Stimulated activated CD8-positive, alpha-beta memory T cell treated with anti-CD3 and anti-CD28 coated beads, Interleukin-12 subunit alpha, Interleukin-12 subunit beta, amount 100 ng/mL, for 1 hour (primary cell): ENCODE measurements around the gene RBM20.

ENCODE experiments used
- DNase-seq: peaks from one replicate; pipeline ENCODE4 v3.0.0-alpha.2; 2020; ENCODE audit warnings: low read depth

Gene RBM20

DNA sequence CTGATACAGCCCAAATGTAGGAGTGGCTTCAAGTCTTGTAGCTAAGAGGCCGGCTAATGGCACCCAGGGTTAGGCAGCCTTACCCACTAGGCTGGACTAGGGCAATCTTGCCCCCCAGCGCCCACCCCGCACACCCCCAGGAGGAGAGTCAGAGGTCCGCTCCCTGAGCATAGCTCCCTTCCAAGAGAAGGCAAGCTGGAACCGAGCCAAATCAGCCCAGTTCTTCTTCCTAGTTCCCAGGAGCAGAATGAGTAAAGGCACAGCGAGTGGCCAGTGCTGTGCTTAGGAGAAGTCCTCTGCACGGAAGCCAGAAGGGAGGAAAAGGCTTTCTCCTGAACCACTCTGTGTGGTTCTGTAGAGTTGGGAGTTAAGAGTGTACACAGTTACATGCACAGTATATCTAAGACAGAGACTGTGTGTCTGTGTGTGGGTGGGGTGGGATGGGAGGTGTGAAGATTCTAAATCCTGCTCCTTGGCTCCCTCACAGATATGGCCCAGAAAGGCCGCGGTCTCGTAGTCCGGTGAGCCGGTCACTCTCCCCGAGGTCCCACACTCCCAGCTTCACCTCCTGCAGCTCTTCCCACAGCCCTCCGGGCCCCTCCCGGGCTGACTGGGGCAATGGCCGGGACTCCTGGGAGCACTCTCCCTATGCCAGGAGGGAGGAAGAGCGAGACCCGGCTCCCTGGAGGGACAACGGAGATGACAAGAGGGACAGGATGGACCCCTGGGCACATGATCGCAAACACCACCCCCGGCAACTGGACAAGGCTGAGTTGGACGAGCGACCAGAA, 167.8 kb downstream of the RBM20 start:
- DNase-seq = no peak

DNA sequence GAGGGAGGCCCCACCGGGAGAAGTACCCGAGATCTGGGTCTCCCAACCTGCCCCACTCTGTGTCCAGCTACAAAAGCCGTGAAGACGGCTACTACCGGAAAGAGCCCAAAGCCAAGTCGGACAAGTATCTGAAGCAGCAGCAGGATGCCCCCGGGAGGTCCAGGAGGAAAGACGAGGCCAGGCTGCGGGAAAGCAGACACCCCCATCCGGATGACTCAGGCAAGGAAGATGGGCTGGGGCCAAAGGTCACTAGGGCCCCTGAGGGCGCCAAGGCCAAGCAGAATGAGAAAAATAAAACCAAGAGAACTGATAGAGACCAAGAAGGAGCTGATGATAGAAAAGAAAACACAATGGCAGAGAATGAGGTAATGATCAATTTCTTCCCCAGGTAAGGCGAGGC, 168.4 kb downstream of the RBM20 start:
- DNase-seq = no peak

DNA sequence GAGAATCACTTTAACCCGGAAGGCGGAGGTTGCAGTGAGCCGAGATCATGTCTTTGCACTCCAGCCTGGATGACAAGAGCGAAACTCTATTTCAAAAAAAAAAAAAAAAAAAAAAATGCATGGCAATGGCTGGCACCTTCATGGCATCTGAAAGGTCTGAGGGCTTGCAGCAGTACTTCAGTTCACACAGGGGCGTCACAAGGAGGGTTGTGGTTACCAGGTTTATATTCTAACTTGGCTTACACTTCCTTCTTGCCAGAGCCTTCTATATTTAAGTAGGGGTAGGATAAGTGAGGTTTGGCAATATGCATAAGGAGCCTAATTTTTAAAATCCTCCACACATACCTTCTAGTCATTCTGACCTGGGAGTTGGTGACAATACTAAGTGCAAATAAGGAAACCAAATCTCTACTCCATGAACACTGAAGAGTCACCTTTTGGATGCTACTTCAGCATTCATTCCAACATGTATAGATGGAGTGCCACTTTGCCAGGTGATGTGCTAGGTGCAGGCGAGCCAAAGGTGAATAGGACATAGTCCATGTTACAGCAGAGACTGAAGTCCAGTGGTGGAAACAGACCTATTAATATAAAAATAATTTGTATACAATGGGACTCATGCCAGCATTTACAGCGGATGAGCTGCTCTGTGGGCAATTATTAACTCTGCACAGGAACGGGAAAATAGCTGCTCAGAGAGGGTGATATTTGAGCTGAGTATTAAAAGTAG, 169.8 kb downstream of the RBM20 start:
- no peak for DNase-seq

DNA sequence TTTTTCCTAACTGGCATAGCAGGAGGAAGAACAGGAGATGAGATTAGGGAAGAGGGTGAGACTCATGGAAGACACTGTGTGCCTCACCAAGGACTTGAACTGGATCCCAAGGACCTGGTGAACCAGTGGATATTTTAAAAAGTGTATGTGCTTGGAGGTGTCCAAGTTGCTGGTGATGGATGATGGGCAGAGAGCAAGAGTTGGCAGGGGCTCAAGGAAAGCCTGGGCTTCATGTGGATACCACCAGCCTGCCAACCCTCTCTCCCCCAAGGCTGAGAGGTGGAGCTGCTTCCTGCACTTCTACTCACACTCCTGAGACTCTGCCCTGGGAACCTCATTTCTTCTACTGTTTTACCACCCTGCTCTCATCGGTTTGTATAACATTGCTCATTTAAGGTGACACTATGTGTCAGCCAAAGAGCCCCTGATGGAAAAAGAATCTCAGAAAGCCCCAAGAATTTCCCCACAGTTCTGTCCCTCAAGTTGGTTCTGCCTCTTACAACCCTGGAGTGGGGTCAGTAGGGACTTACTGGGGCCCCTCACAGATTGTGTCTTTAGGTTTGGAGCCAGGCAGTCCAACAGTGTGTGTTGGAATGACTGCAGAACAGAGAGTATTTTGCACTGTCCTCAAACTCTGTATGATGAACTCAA, 171.3 kb downstream of the RBM20 start:
- no peak for DNase-seq

DNA sequence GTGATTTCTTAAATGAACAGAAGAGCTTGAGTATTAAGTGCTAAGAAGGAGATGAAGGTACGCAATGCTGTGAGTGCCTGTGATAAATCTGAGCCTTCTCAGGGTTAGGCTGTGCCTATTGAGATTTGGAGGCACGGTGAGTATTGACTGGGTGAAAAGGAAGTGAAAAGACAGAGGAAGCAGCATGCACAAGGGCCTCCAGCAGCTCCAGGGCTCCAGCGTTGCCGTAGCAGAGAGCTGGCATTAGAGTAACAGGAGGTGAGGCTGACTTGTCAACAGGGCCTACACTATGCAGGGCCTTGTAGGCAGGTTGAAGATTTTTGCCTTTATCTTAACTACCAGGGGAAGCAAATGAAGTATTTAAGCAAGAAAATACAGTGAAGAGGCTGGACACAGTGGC, 173.5 kb downstream of the RBM20 start:
- no peak for DNase-seq

DNA sequence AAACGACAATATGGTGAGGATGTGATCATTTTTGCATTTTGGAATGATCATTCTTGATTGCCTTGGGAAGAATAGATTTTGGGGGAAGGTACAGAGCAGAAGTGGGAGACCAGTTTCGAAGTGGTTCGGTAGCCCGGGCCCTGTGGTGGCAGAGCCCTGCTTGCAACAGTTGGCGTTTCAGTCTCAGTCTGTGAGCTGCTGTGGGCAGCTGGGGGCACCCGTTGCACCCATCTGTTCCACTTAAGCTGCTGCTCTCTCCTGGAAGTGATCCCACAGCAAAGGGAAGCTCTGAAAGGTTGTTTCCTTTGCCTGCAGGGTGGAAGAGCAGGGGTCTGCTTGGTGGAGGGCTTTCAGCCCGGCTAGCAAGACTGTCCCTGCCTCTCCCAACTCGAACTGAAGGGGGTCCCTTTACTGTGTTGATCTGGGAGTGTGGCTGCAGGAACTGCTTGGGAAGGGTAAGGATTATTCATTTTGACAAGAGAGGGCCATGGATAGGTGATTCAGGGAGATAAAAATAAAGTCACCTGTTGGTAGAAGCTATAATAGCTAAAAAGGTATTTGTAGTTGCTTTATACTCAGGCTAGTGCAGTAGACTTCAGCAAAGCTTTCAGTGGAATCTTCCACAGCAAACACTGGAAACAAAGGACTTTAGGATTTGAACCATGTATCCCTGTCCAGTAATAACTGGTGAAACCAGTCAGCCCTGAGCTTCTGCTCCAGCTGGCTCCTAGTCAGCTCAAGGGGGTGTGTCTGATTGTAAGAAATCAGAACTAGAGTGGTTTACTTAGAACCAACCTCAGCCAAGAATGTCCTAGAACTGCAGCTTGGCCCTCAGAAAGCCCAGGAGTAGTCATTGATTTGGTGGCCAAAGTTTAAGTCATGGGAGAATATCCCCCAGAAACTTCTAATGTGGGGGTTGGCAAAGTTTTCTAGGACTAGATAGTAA, 174.4 kb downstream of the RBM20 start:
- DNase-seq = no peak

DNA sequence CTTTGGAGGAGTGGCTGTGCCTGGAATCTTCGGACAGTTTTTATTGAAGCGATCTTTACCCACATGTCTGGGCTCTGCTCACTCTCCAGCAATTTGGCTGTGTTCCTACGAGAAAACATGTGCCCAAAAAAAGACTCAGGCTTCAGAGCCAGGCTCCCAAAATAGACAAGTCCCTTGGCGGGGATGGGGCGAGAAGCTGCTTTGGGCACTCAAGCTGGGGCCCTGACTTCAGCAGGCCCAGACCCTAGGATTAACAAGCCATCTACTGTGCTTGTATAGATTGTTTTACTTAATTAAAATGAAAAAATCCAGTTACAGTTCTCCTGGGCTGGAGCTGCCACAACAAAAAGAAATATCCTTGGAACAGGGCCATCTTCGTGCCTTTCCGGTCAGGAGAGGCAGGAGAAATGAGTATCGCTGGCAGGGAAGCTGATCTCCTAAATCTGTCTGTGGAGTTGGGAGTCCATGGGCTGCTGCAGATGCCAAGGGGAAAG, 176.2 kb downstream of the RBM20 start:
- no peak for DNase-seq

DNA sequence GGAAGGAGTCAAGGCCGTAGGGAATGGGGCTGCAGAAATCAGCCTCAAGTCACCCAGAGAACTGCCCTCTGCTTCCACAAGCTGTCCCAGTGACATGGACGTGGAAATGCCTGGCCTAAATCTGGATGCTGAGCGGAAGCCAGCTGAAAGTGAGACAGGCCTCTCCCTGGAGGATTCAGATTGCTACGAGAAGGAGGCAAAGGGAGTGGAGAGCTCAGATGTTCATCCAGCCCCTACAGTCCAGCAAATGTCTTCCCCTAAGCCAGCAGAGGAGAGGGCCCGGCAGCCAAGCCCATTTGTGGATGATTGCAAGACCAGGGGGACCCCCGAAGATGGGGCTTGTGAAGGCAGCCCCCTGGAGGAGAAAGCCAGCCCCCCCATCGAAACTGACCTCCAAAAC, 177.4 kb downstream of the RBM20 start:
- DNase-seq = no peak

DNA sequence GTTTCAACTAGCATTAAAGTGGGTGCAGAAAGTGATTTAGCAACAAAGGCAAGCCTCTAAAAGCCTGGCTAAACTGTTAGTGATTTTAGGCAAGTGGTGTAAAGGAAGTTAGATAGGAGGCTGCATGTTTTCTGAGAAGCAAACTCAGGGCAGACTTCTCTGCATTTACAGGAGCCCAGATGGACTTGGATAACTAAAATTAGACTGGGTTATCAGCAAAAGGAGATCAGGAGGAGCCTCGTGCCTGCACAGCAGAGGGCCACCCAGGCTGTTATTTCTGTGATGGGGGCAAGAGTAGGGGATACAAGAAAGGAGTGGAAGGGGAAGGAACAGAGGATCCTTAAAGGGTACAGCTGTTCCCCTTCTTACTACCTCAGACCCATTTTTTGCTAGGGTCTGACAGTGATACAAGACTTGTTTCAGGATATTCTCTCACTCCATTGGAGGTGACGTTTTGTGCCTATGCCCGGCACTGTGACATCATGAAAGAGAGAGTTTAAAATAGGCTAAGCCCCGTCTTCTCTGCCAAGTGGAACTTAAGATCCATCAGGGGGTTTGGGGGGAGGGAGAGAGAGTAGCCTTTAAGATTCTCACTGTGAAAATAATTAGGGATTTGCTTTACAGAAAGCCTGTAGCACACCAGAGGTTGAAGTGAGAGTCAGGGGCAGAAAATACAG, 178.0 kb downstream of the RBM20 start:
- DNase-seq = no peak

DNA sequence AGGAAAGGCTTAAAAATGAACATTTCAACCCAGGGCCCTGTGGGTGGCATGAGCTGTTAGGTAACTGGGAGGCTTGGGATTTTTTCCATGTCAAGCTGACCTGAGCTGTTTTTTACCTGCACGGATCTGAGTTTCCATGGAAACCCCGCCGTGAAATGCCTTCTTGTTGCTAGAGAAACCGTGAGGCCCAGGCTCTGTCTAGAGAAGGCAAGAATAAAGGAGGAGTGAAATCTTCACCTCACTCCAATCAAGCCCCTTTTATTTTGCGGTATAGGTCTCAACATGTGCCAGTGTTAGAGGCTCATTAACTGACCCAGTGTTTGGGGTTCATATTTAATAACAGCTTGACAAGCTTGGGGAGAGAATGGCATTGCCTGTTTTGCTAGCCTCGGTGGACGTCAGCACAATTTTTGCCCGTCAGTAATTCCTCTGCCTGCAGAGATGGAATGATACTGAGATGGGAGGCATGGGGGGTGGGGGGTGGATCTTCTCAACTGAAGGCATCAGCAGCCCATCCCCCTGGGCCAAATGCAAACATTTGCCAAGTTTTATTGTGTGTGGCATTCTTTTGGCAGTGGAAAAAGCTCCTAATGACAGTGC, 178.7 kb downstream of the RBM20 start:
- no peak for DNase-seq

DNA sequence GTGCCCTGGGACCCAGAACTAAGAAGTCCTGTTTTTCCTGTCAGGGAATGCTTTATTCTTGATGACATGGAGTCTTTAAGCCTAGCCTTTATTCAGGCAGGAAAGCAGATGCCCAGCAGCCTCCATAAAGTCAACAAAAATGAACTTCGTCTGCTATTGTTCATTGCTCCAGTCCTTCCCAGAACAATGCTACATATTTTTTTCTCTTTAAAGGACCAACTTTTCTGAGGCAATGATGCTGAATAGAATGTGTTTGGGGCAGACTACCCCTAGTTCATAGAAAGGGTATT, 180.0 kb downstream of the RBM20 start:
- no peak for DNase-seq

DNA sequence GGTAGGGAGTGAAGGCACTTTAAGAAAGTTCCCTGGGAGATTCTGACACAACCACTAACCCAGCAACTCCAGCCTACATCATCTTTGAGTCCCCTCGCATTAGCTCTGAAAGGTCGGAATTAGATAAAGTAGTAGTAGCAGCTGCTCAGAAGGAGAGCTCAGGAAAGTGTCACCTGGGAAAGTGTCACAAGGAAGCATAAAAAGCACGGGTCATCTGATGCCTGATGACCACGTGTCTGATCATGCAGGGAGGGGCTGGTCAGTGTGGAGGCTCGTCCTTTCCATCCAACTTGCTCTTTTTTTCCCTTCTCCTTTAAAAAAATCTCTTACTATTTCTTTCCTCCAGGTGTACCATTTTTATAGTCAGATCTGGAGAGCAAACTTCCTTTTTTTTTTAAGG, 180.5 kb downstream of the RBM20 start:
- DNase-seq = no peak

DNA sequence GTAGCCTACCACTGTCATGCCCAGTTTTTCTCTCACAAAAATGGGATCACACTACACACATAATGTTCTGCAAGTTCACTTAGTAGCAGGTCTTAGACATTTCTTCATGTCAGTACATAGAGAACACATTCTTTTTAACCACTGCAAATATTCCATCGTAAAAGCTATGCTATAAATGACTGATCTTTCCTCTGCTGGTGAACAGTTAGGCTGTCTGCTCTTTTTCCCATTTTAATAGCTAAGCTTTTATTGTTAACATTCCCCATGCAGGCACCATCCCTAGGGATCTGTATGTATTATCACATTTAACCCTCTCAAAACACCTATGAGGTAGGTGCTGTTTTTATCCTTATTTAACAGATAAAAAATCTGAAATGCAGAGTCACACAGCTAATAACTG, 181.4 kb downstream of the RBM20 start:
- DNase-seq = no peak

DNA sequence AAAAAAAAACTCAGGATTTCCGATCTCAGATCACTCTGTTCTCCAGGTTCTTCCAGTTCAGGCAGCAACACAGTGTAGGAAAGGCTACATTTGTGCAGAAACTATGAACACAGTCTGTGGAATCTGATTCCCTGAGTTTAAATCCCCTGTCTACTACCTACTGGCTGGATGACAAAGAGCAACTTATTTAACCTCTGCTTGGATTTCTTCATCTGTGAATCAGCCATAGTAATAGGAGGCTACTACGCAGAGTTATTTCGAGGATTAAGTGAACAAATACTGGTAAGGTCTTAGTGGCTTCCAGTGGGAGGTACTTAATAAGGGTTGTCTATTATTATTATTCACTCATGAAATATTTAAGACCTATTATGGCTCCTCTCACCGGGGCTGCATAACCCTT, 183.3 kb downstream of the RBM20 start:
- no peak for DNase-seq

DNA sequence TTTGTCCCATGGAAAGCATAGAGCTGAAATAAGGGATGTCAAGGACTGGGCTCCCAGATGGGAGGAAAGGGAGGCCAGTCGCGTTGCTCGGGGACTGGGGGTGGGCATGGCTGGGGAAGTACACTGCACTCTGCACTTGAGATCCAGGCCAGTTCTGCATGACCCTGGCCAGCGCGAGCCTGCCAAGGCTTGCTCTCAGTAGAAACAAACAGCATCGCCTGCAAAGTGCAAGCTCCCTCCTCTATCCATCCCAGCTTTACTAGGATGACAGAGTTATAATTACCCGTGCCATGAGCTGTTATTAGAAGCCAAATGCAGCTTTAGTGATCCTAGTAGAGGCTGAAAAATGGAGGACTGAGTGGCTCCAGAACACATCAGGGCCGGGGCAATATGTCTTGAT, 183.7 kb downstream of the RBM20 start:
- DNase-seq = no peak

DNA sequence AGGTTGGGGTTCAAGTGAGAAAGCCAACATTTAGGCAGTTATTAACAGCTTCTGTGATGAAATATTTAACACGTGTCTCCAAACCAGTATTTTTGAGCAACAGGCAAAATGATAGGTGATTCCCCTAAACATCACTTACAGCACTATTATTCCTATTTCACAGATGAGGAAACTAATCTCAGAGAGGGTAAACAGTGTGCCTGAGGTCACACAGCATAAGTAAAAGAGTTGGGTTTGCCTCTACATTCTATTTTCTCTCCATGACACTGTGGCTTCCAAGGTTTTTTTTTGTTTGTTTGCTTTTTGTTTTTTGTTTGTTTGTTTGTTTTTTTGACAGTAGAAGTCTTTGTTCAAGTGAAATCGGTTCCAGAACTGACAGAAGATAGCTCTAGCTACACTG, 184.4 kb downstream of the RBM20 start:
- DNase-seq = no peak

DNA sequence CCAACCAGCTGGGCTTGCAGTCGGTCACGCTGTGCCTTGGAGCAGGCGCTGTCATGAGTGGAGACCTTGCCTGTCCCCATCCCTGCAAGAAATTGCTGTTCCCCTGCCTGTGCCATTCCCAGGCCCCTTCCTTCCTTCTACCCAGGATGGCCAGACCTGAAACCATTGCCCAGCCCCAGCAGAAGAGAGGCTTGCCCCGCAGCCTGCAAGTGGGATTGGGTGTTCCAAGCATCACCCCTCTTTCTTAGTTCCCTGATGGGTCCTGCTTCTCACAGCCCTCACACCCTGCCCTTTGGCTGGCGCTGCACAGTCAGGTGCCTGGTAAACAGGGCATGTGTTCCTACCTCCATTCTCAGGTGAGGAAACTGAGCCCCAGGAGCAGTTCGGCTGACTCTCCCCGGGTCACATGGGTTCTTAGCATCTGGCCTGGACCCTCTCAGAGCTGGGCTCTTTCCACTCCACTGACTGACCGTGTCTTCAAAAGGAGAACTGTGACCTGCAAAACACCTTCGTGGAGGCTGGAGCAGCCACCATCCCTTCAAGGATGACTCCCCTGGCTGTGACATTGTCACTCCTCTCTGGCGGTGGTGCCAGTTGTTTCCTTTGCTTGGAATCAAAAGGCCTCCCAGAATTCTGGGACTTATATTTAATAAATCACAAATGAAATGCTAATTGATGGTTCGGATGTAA, 185.7 kb downstream of the RBM20 start:
- DNase-seq = no peak

DNA sequence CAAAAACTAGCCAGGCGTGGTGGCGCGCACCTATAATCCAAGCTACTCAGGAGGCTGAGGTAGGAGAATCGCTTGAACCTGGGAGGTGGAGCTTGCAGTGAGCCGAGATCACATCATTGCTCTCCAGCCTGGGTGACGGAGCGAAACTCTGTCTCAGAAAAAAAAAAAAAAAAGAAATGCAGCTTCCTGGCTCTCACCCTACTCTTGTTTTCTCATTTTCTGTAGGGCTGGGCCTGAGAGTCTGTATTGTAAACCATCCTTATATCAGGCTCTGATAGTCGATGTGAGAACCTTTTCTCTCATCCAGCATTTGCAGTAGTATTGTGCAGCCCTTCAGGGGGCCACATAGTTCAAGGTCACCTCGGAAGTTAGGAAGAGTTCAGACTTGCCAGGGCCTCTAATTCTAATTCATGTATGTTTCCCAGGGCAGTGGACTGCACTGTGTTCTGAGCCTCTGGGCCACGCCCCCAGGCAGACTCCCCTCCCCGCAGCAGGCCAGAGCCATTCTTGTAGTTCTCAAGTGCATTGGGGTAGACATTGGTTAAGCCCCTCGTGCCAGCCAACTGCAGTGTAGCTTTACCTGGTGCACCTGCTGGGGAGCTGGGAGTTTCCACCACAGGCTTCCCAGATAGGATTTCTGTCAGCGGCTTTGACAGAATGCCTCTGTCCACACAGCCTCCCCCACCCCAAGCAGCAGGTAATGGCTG, 189.3 kb downstream of the RBM20 start:
- no peak for DNase-seq

DNA sequence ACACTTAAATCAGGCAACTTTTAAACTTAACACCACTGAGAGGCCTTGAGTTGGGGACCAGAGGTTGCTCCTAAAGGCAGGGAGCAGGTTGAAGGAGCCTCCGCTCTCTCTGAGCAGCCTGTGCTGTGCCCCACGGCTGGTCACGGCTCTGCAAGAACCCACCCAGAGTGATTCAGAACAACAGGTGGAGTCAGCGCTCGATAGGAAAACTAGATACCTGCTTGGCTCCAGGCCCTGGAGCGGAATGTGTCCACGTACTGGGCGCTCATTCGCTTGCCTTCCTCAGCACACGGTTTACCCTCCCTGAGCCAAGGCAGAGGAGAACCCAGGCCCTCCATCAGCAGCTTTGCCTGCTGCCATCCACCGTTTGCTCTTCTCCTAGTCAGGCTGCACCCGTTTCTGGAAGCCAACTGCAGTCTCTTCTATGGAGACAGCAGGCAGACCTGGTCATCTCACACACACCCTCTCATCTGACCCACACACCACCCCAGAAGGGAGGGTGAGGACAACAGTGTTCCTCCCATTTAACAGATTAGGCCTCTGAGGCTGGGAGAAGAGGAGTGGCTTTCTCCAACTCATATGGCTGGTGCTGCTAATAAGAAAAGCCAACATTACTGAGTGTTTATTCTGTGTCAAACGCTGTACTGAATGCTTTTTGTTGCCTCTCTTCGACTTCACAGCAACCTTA, 189.9 kb downstream of the RBM20 start:
- no peak for DNase-seq
